PC-3 (cell line): Measurements from ENCODE around the gene PPP6R1.

Experiments used
- CTCF ChIP-seq: fragments of 300-600 bp; sonication (generic); conservative IDR thresholded peaks from 2 replicates; pipeline ENCODE4 v1.5.1; 2017; ENCODE audit warnings: antibody characterized with exemption, low read depth, mild to moderate bottlenecking, low read length
- EZH2 ChIP-seq: fragments of 300-600 bp; sonication (generic); IDR thresholded peaks from one replicate; pipeline ENCODE4 v1.6.1; 2017; ENCODE audit warnings: antibody characterized with exemption, mild to moderate bottlenecking, low read length; ENCODE audit not compliant: unreplicated experiment
- EZH2phosphoT487 ChIP-seq: fragments of 300-600 bp; sonication (generic); IDR thresholded peaks from 2 replicates; pipeline ENCODE4 v1.6.1; 2018; ENCODE audit warnings: mild to moderate bottlenecking, antibody characterized with exemption, low read length, borderline replicate concordance

GRCh38 chr19:55259540-55260210, 858 bp upstream of the PPP6R1 start:
- no peak for TF ChIP-seq CTCF
- TF ChIP-seq EZH2phosphoT487 = no peak
- TF ChIP-seq EZH2 = no peak
